ENCODE data around the gene TLL2. TPM values are rescaled to one million over a fixed set of nuclear protein-coding genes. Genes with fewer than 3 reads are reported as not detected.

The TLL2 gene
- total and polyA plus RNA-seq, 5 experiments from 2014 or later = 0.13 to 0.14 TPM; not detected in 3

GRCh38 chr10:96387601-96388000 is 126.1 kb downstream of the TLL2 start:
- POLR2A ChIA-PET = no interaction called here
- no peak for DNase-seq
- Mint-ChIP-seq H3K36me3 (no peaks in the 10 kb centered on the region), H3K9me3 (no peaks in the 10 kb centered on the region), H3K27ac (no peak overlapping the region), H3K4me1 (no peaks in the 10 kb centered on the region), H3K27me3 (peaks cover 6 to 21% (median 11%) of the 10 kb centered on the region in 5 donors), H3K4me3 (no peak overlapping the region)
- no peak for ATAC-seq

DNA sequence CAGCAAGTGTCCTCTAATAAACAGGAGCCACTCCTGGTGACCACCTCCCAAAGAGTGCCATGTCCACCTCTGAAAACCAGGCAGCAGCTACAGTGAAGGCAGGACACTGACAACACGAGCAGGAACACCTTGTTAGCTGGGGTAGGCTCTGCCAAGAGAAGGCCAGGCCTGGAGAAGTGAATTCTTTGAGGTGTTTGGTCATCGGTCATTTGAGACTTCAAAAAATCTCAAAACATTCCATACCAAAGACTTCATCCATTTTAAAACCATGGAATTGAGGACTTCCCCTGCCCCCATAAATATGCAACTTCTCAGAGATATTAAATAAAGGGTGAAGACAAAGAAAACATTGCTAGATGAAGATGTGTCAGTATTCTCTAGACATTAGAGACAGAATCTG is 126.6 kb downstream of the TLL2 start:
- H3K36me3 Mint-ChIP-seq = no peaks in the 10 kb centered on the region
- peaks cover 6 to 21% (median 11%) of the 10 kb centered on the region in 5 donors for H3K27me3 Mint-ChIP-seq
- ATAC-seq (no peak), DNase-seq (no peak)
- H3K27ac Mint-ChIP-seq = no peak overlapping the region
- no peaks in the 10 kb centered on the region for H3K9me3 Mint-ChIP-seq
- no peak overlapping the region for H3K4me3 Mint-ChIP-seq
- no peaks in the 10 kb centered on the region for H3K4me1 Mint-ChIP-seq
- POLR2A ChIA-PET = no interaction called here

- H3K27me3 Mint-ChIP-seq = peaks cover 6 to 20% (median 18%) of the 10 kb centered on the region in 5 donors
- H3K9me3 Mint-ChIP-seq = no peaks in the 10 kb centered on the region
- H3K4me1 Mint-ChIP-seq = no peaks in the 10 kb centered on the region
- H3K27ac Mint-ChIP-seq = no peak overlapping the region
- ATAC-seq = no peak
- H3K4me3 Mint-ChIP-seq = no peak overlapping the region
- H3K36me3 Mint-ChIP-seq = no peaks in the 10 kb centered on the region
- DNase-seq = no peak
- POLR2A ChIA-PET = no interaction called here
Measured at GRCh38 chr10:96384506-96384905, 129.2 kb downstream of the TLL2 start.

GRCh38 chr10:96380821-96381220 is 132.9 kb downstream of the TLL2 start:
- Mint-ChIP-seq H3K36me3 (no peaks in the 10 kb centered on the region), H3K9me3 (no peaks in the 10 kb centered on the region), H3K27ac (peak overlapping the region in 1 of 10 donors; percentile 11), H3K27me3 (peaks cover 0 to 18% (median 9%) of the 10 kb centered on the region in 5 donors), H3K4me3 (no peak overlapping the region), H3K4me1 (peaks cover 0 to 1% (median 0%) of the 10 kb centered on the region in 4 donors)
- POLR2A ChIA-PET = no interaction called here
- no peak for ATAC-seq
- no peak for DNase-seq

DNA sequence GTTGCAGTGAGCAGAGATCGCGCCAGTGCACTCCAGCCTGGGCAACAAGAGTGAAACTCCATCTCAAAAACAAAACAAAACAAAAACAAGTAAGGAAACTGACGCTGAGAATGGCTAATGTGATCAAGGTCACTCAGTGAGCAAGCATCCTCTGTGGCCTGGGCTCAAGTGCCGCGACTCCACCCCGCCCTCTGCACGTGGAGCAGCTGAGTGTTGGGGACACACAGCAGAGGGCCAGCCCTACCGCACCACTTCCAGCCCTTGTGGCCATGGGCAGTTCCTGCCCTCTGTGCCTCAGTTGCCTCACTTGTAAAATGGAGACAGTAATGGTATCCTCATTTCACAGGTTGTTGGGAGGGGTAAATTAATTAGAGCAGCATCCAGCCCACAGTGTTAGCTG is 134.0 kb downstream of the TLL2 start:
- peaks cover 0 to 23% (median 9%) of the 10 kb centered on the region in 5 donors for H3K27me3 Mint-ChIP-seq
- no peaks in the 10 kb centered on the region for H3K9me3 Mint-ChIP-seq
- H3K4me3 Mint-ChIP-seq = no peak overlapping the region
- H3K27ac Mint-ChIP-seq = no peak overlapping the region
- ATAC-seq (no peak), DNase-seq (no peak)
- H3K4me1 Mint-ChIP-seq = peaks cover 7 to 11% (median 9%) of the 10 kb centered on the region in 4 donors
- H3K36me3 Mint-ChIP-seq = no peaks in the 10 kb centered on the region
- POLR2A ChIA-PET = no interaction called here

GRCh38 chr10:96378741-96379140 is 135.0 kb downstream of the TLL2 start:
- Mint-ChIP-seq H3K36me3 (no peaks in the 10 kb centered on the region), H3K9me3 (no peaks in the 10 kb centered on the region), H3K27ac (no peak overlapping the region), H3K27me3 (peaks cover 0 to 22% (median 9%) of the 10 kb centered on the region in 5 donors), H3K4me3 (no peak overlapping the region), H3K4me1 (peaks cover 10 to 18% (median 12%) of the 10 kb centered on the region in 4 donors)
- no peak for DNase-seq
- POLR2A ChIA-PET = no interaction called here
- ATAC-seq = no peak

DNA sequence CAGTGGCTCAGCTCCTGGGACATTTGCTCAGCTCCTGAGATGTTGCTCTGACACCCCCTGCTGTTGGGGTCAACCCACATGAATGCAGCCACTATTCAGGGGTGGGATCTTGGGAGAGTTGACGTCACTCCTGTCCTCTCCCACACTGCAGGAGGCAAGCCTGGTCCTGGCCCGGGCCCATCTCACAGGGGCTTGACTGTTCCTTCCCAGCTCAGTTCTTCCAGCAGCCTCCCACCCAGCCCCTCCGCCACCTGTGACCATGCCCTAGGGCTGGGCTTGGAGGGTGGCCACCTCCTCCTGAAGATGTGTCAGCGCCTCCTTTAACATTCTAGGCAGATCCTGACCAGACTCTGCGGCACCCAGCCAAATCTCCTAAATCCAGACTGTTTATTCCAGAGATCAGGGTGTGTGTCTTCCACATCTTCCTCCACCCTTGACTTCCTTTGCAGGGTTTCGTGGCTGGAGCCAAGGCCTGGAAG is 135.9 kb downstream of the TLL2 start:
- no peaks in the 10 kb centered on the region for H3K36me3 Mint-ChIP-seq
- peaks cover 0 to 22% (median 12%) of the 10 kb centered on the region in 5 donors for H3K27me3 Mint-ChIP-seq
- no peak overlapping the region for H3K4me3 Mint-ChIP-seq
- DNase-seq = no peak
- H3K27ac Mint-ChIP-seq = no peak overlapping the region
- POLR2A ChIA-PET = no interaction called here
- no peaks in the 10 kb centered on the region for H3K9me3 Mint-ChIP-seq
- peaks cover 10 to 18% (median 12%) of the 10 kb centered on the region in 4 donors for H3K4me1 Mint-ChIP-seq
- no peak for ATAC-seq

- no peak for DNase-seq
- no peak for ATAC-seq
- Mint-ChIP-seq H3K27me3 (peaks cover 0 to 21% (median 10%) of the 10 kb centered on the region in 5 donors), H3K4me1 (peaks cover 10 to 18% (median 12%) of the 10 kb centered on the region in 4 donors), H3K36me3 (no peaks in the 10 kb centered on the region), H3K4me3 (no peak overlapping the region), H3K27ac (no peak overlapping the region), H3K9me3 (no peaks in the 10 kb centered on the region)
- POLR2A ChIA-PET = no interaction called here
Measured at GRCh38 chr10:96376483-96376882, 137.2 kb downstream of the TLL2 start.

GRCh38 chr10:96374985-96375830 is 138.5 kb downstream of the TLL2 start:
- H3K27ac Mint-ChIP-seq = no peak overlapping the region
- peak; percentile 44 to 76 (median 62) for DNase-seq
- peak; percentile 89 to 94 for ATAC-seq
- peaks cover 0 to 16% (median 10%) of the 10 kb centered on the region in 5 donors for H3K27me3 Mint-ChIP-seq
- no peaks in the 10 kb centered on the region for H3K36me3 Mint-ChIP-seq
- H3K4me1 Mint-ChIP-seq = peaks cover 10 to 18% (median 15%) of the 10 kb centered on the region in 4 donors
- POLR2A ChIA-PET = no interaction called here
- no peaks in the 10 kb centered on the region for H3K9me3 Mint-ChIP-seq
- H3K4me3 Mint-ChIP-seq = peak overlapping the region; percentile 74 to 90 (median 84)

GRCh38 chr10:96374639-96374984 is 139.1 kb downstream of the TLL2 start:
- H3K27me3 Mint-ChIP-seq = peaks cover 0 to 16% (median 10%) of the 10 kb centered on the region in 5 donors
- H3K27ac Mint-ChIP-seq = no peak overlapping the region
- no peaks in the 10 kb centered on the region for H3K9me3 Mint-ChIP-seq
- H3K4me1 Mint-ChIP-seq = peaks cover 10 to 18% (median 15%) of the 10 kb centered on the region in 4 donors
- POLR2A ChIA-PET = no interaction called here
- DNase-seq (no peak), ATAC-seq (peak in 1 of 2 donors; percentile 7)
- H3K4me3 Mint-ChIP-seq = peak overlapping the region; percentile 74 to 90 (median 84)
- no peaks in the 10 kb centered on the region for H3K36me3 Mint-ChIP-seq

- H3K4me3 Mint-ChIP-seq = peak overlapping the region; percentile 74 to 90 (median 84)
- peaks cover 0 to 15% (median 10%) of the 10 kb centered on the region in 5 donors for H3K27me3 Mint-ChIP-seq
- no peak for ATAC-seq
- no peak for DNase-seq
- H3K4me1 Mint-ChIP-seq = peaks cover 10 to 18% (median 15%) of the 10 kb centered on the region in 4 donors
- peak overlapping the region in 1 of 10 donors; percentile 71 for H3K27ac Mint-ChIP-seq
- H3K36me3 Mint-ChIP-seq = no peaks in the 10 kb centered on the region
- POLR2A ChIA-PET = no interaction called here
- no peaks in the 10 kb centered on the region for H3K9me3 Mint-ChIP-seq
Measured at GRCh38 chr10:96374004-96374403, 139.7 kb downstream of the TLL2 start.

GRCh38 chr10:96371356-96371755 is 142.4 kb downstream of the TLL2 start:
- no peak for ATAC-seq
- Mint-ChIP-seq H3K4me3 (no peak overlapping the region), H3K27ac (no peak overlapping the region), H3K36me3 (no peaks in the 10 kb centered on the region), H3K27me3 (peaks cover 0 to 15% (median 10%) of the 10 kb centered on the region in 5 donors), H3K4me1 (peaks cover 10 to 18% (median 15%) of the 10 kb centered on the region in 4 donors), H3K9me3 (no peaks in the 10 kb centered on the region)
- POLR2A ChIA-PET = no interaction called here
- DNase-seq = no peak

- DNase-seq = peak in 9 of 10 donors; percentile 14 to 70 (median 49)
- Mint-ChIP-seq H3K27me3 (peaks cover 0 to 14% (median 10%) of the 10 kb centered on the region in 5 donors), H3K9me3 (no peaks in the 10 kb centered on the region), H3K27ac (no peak overlapping the region), H3K4me3 (no peak overlapping the region), H3K36me3 (no peaks in the 10 kb centered on the region), H3K4me1 (peaks cover 10 to 17% (median 14%) of the 10 kb centered on the region in 4 donors)
- POLR2A ChIA-PET = no interaction called here
- ATAC-seq = peak in 1 of 2 donors; percentile 40
Measured at GRCh38 chr10:96370584-96371157, 143.1 kb downstream of the TLL2 start.
